ENCODE measurements around the gene PIP5KL1. TPM values are rescaled to one million over a fixed set of nuclear protein-coding genes. Genes with fewer than 3 reads are reported as not detected.

Gene PIP5KL1
- total RNA-seq, 1 experiment from 2014 or later = 7.8 TPM

GRCh38 chr9:127899128-127899943 is 31.2 kb downstream of the PIP5KL1 start, which contains the start of gene ST6GALNAC6:
TSS of gene ST6GALNAC6 (minus strand) at chr9:127899603. CDS start at chr9:127897981, 1,622 bp downstream.
- Histone ChIP-seq H3K9me3 (ENCODE audit: control insufficient read depth, insufficient read depth, low read depth, low read length) (no peaks in the 10 kb centered on the region; the same call in 1 of the 2 replicates), H3K4me1 (ENCODE audit: control insufficient read depth, insufficient read depth, low read length) (peaks cover 23% of the 10 kb centered on the region), H3K27ac (ENCODE audit: low read length) (peak within 1 kb of the TSS; percentile 84), H3K27me3 (ENCODE audit: control insufficient read depth, insufficient read depth, low read length) (no peaks in the 10 kb centered on the region), H3K36me3 (ENCODE audit: control insufficient read depth, insufficient read depth, low read length) (peaks cover 4% of the 10 kb centered on the region; the same call in 1 of the 2 replicates), H3K4me3 (ENCODE audit: low read depth in 2 of 2, low read length in 2 of 2) (peak within 1 kb of the TSS; percentile 66 to 70)
- peak; percentile 88 for ATAC-seq
- intact Hi-C loops (cut with micrococcal nuclease; ENCODE audit: unreplicated experiment) = no loop called here
- CTCF ChIA-PET = interaction anchor here (1.0 kb wide), 1 partner anchor 17 kb away, joined by 3 read pairs; no protein-coding TSS in a partner anchor
- DNase-seq (ENCODE audit: low read depth, low spot score) = no peak
- no TSS peak for BruUV-seq (replicated peaks)
- POLR2A ChIA-PET = no interaction called here
- in situ Hi-C loops (cut with HindIII; ENCODE audit: low pct_unique_long_range_greater_than_20kb, low sequenced_read_pairs) = no loop called here
- TF ChIP-seq POLR2AphosphoS5 (IDR thresholded peaks at IDR 0.05; ENCODE audit: low read depth, low read length) (no peak), CTCF (IDR thresholded peaks at IDR 0.05) (no peak), SIN3A (IDR thresholded peaks at IDR 0.05; ENCODE audit: borderline replicate concordance, insufficient read depth, low read depth, low read length) (no peak), TCF7L2 (IDR thresholded peaks at IDR 0.05; ENCODE audit: low read depth, low read length) (no peak)
- TF ChIP-seq, protein P1, sequence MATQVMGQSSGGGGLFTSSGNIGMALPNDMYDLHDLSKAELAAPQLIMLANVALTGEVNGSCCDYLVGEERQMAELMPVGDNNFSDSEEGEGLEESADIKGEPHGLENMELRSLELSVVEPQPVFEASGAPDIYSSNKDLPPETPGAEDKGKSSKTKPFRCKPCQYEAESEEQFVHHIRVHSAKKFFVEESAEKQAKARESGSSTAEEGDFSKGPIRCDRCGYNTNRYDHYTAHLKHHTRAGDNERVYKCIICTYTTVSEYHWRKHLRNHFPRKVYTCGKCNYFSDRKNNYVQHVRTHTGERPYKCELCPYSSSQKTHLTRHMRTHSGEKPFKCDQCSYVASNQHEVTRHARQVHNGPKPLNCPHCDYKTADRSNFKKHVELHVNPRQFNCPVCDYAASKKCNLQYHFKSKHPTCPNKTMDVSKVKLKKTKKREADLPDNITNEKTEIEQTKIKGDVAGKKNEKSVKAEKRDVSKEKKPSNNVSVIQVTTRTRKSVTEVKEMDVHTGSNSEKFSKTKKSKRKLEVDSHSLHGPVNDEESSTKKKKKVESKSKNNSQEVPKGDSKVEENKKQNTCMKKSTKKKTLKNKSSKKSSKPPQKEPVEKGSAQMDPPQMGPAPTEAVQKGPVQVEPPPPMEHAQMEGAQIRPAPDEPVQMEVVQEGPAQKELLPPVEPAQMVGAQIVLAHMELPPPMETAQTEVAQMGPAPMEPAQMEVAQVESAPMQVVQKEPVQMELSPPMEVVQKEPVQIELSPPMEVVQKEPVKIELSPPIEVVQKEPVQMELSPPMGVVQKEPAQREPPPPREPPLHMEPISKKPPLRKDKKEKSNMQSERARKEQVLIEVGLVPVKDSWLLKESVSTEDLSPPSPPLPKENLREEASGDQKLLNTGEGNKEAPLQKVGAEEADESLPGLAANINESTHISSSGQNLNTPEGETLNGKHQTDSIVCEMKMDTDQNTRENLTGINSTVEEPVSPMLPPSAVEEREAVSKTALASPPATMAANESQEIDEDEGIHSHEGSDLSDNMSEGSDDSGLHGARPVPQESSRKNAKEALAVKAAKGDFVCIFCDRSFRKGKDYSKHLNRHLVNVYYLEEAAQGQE (IDR thresholded peaks at IDR 0.05; ENCODE audit: insufficient read depth in 1 of 2, low read depth in 2 of 2, low read length in 1 of 2) = no peak

- Histone ChIP-seq H3K4me3 (ENCODE audit: low read depth in 2 of 2, low read length in 2 of 2) (peak overlapping the region; percentile 66 to 70), H3K27ac (ENCODE audit: low read length) (peak overlapping the region; percentile 74), H3K4me1 (ENCODE audit: control insufficient read depth, insufficient read depth, low read length) (peaks cover 16% of the 10 kb centered on the region), H3K27me3 (ENCODE audit: control insufficient read depth, insufficient read depth, low read length) (no peaks in the 10 kb centered on the region), H3K36me3 (ENCODE audit: control insufficient read depth, insufficient read depth, low read length) (peaks cover 7% of the 10 kb centered on the region; the same call in 1 of the 2 replicates), H3K9me3 (ENCODE audit: control insufficient read depth, insufficient read depth, low read depth, low read length) (no peaks in the 10 kb centered on the region; the same call in 1 of the 2 replicates)
- CTCF ChIA-PET = interaction anchor here (0.6 to 1.0 kb wide), 2 partner anchors 16 to 58 kb away, joined by 3 read pairs; no protein-coding TSS in a partner anchor
- DNase-seq (ENCODE audit: low read depth, low spot score) (no peak), ATAC-seq (peak; percentile 35)
- BruUV-seq (replicated peaks) = no TSS peak
- intact Hi-C loops (cut with micrococcal nuclease; ENCODE audit: unreplicated experiment) = no loop called here
- POLR2A ChIA-PET = no interaction called here
- in situ Hi-C loops (cut with HindIII; ENCODE audit: low pct_unique_long_range_greater_than_20kb, low sequenced_read_pairs) = no loop called here
- no peak for TF ChIP-seq SIN3A (IDR thresholded peaks at IDR 0.05; ENCODE audit: borderline replicate concordance, insufficient read depth, low read depth, low read length)
- TF ChIP-seq, protein P1 (IDR thresholded peaks at IDR 0.05; ENCODE audit: insufficient read depth in 1 of 2, low read depth in 2 of 2, low read length in 1 of 2) = no peak
- TF ChIP-seq TCF7L2 (IDR thresholded peaks at IDR 0.05; ENCODE audit: low read depth, low read length) = no peak
- TF ChIP-seq POLR2AphosphoS5 (IDR thresholded peaks at IDR 0.05; ENCODE audit: low read depth, low read length) = no peak
- no peak for TF ChIP-seq CTCF (IDR thresholded peaks at IDR 0.05)
Observed at GRCh38 chr9:127898433-127899127, 32.0 kb downstream of the PIP5KL1 start.

All from Panc1 (cell line).